NCI-H526 treated with DMSO at 0.1 percent for 48 hours (cell line): ENCODE data around the gene EFL1.
"Not testable (repeated sequence)": the region's sequence is repeated elsewhere in the genome, so short reads cannot be mapped to it uniquely, and the experiment has no call there.

ENCODE experiments used
- DNase-seq: peaks from one replicate; lab custom pipeline; 2025; lab: John Stamatoyannopoulos, UW

The EFL1 gene

GRCh38 chr15:82262422-82263026, at the start of gene EFL1, which contains the start of gene SAXO2:
EFL1 (minus strand) TSS chr15:82262734; CDS start chr15:82261778, 956 bp downstream.
SAXO2 (plus strand) TSS chr15:82262818; CDS start chr15:82262880, 62 bp downstream.
- DNase-seq, result peak; percentile 63

GRCh38 chr15:82311321-82311720, 48.8 kb upstream of the EFL1 start:
- DNase-seq, result not testable (repeated sequence)

GRCh38 chr15:82309802-82310201, 47.3 kb upstream of the EFL1 start:
- DNase-seq, result no peak

- no peak for DNase-seq
These were observed 45.2 kb upstream of the EFL1 start for GRCh38 chr15:82307714-82308081.

GRCh38 chr15:82306791-82307713, 44.5 kb upstream of the EFL1 start:
- DNase-seq, result no peak

GRCh38 chr15:82305621-82306048, 43.1 kb upstream of the EFL1 start:
- DNase-seq, result no peak

GRCh38 chr15:82304778-82305090, 42.2 kb upstream of the EFL1 start:
- DNase-seq, result no peak

GRCh38 chr15:82303956-82304777, 41.6 kb upstream of the EFL1 start:
- no peak for DNase-seq

GRCh38 chr15:82301296-82302016, 38.9 kb upstream of the EFL1 start:
- no peak for DNase-seq

GRCh38 chr15:82300883-82301282, 38.3 kb upstream of the EFL1 start:
- no peak for DNase-seq

- not testable (repeated sequence) for DNase-seq
These were observed 37.8 kb upstream of the EFL1 start for GRCh38 chr15:82300326-82300725.

- DNase-seq, result not testable (repeated sequence)
These were observed 37.0 kb upstream of the EFL1 start for GRCh38 chr15:82299511-82299914.

GRCh38 chr15:82298520-82298919, 36.0 kb upstream of the EFL1 start:
- DNase-seq, result no peak

- DNase-seq, result no peak
These were observed 35.5 kb upstream of the EFL1 start for GRCh38 chr15:82298032-82298431.

- no peak for DNase-seq
These were observed 35.0 kb upstream of the EFL1 start for GRCh38 chr15:82297546-82297945.

GRCh38 chr15:82294061-82294690, 31.6 kb upstream of the EFL1 start:
- no peak for DNase-seq

- DNase-seq, result no peak
These were observed 29.7 kb upstream of the EFL1 start for GRCh38 chr15:82292271-82292670.

GRCh38 chr15:82288202-82288601, 25.7 kb upstream of the EFL1 start:
- DNase-seq, result not testable (repeated sequence)

- not testable (repeated sequence) for DNase-seq
These were observed 23.9 kb upstream of the EFL1 start for GRCh38 chr15:82286475-82286874.

- DNase-seq, result not testable (repeated sequence)
These were observed 21.8 kb upstream of the EFL1 start for GRCh38 chr15:82284381-82284780.

- DNase-seq, result not testable (repeated sequence)
These were observed 19.9 kb upstream of the EFL1 start for GRCh38 chr15:82282386-82282785.
